ENCODE measurements around the gene OR10X1.

DNA sequence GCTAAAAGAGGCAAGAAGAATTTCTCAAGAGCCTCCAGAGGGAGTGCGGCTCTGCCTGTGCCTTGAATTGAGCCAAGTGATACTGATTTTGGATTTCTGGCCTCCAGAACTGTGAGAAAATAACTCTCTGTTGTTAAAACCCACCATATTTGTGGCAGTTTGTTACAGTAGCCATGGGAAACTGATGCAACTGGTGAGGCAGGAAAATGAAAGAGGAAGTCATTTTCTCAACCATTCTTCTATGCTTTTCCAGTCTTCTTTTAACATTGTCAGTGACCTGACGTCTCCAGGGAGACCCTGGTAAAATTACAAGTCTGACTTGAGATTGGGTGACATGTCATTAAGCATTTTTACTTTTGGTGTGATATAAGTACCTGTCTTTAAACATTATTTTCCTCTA, 15.1 kb downstream of the OR10X1 start:
- TF ChIP-seq POLR2A (IDR thresholded peaks at IDR 0.05) = no peak
- TF ChIP-seq, protein P1, sequence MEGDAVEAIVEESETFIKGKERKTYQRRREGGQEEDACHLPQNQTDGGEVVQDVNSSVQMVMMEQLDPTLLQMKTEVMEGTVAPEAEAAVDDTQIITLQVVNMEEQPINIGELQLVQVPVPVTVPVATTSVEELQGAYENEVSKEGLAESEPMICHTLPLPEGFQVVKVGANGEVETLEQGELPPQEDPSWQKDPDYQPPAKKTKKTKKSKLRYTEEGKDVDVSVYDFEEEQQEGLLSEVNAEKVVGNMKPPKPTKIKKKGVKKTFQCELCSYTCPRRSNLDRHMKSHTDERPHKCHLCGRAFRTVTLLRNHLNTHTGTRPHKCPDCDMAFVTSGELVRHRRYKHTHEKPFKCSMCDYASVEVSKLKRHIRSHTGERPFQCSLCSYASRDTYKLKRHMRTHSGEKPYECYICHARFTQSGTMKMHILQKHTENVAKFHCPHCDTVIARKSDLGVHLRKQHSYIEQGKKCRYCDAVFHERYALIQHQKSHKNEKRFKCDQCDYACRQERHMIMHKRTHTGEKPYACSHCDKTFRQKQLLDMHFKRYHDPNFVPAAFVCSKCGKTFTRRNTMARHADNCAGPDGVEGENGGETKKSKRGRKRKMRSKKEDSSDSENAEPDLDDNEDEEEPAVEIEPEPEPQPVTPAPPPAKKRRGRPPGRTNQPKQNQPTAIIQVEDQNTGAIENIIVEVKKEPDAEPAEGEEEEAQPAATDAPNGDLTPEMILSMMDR (IDR thresholded peaks at IDR 0.05) = no peak

Measured in thyroid gland (tissue), 4 donors.